H1 (cell line): ENCODE data around the gene NOL4L. TPM values are rescaled to one million over a fixed set of nuclear protein-coding genes. Genes with fewer than 3 reads are reported as not detected.
A peak's percentile ranks its signal among the peaks of the same experiment; 100 is the strongest.

Experiments used
- CTCF ChIA-PET: fragments of 300-600 bp; sonication (Branson Sonifier 250); formaldehyde crosslinking; loops from one replicate; lab custom pipeline; 2021; ENCODE audit not compliant: partially characterized antibody; lab: Charles Lee
- POLR2A ChIA-PET: fragments of 300-600 bp; sonication (Branson Sonifier 250); formaldehyde crosslinking; loops from one replicate; lab custom pipeline; 2021; ENCODE audit warnings: inconsistent platforms; ENCODE audit not compliant: partially characterized antibody; lab: Charles Lee
- DNase-seq, 2 experiments: peaks; one replicate each; pipeline versions ENCODE4 v3.0.0 to v3.0.0-alpha.2; 2010 to 2022; ENCODE audit warnings: low spot score in 2 of 2, low read depth in 1 of 2, mixed read lengths in 1 of 2
- FAIRE-seq: peaks from 2 replicates; lab custom pipeline; 2011; peaks lifted over from hg19 to GRCh38; lab: Jason Lieb, UNC
- H2AFZ ChIP-seq: 2 replicates; pipeline ENCODE4 v1.8.1; 2012; ENCODE audit warnings: low read length, inconsistent platforms
- H2AK5ac ChIP-seq: 2 replicates; pipeline ENCODE4 v1.6.1; 2013; ENCODE audit warnings: low read depth, low read length
- H2BK120ac ChIP-seq: replicated peaks from 2 replicates; pipeline ENCODE3; 2013; ENCODE audit warnings: low read depth, low read length, inconsistent platforms
- H2BK12ac ChIP-seq: 2 replicates; pipeline ENCODE4 v1.6.1; 2013; ENCODE audit warnings: low read depth, low read length
- H2BK15ac ChIP-seq: 2 replicates; pipeline ENCODE4 v1.6.1; 2013; ENCODE audit warnings: low read length
- H2BK20ac ChIP-seq: 2 replicates; pipeline ENCODE4 v1.6.1; 2013; ENCODE audit warnings: low read length
- H2BK5ac ChIP-seq: 2 replicates; pipeline ENCODE4 v1.6.1; 2013; ENCODE audit warnings: low read depth, low read length
- H3K14ac ChIP-seq: 2 replicates; pipeline ENCODE4 v1.6.1; 2013; ENCODE audit warnings: inconsistent platforms; ENCODE audit not compliant: insufficient read length
- H3K18ac ChIP-seq: 2 replicates; pipeline ENCODE4 v1.6.1; 2013; ENCODE audit warnings: low read length; ENCODE audit errors: extremely low read depth
- H3K23ac ChIP-seq: 2 replicates; pipeline ENCODE4 v1.6.1; 2013; ENCODE audit warnings: inconsistent platforms; ENCODE audit not compliant: insufficient read length
- H3K23me2 ChIP-seq: 2 replicates; pipeline ENCODE4 v1.6.1; 2013; ENCODE audit warnings: low read depth, low read length
- H3K27ac ChIP-seq: 2 replicates; pipeline ENCODE4 v1.6.1; 2011; ENCODE audit warnings: low read depth, low read length, inconsistent platforms
- H3K27me3 ChIP-seq, 4 experiments: replicated peaks in 1 of 4; 1 replicate in 1 of 4; 2 replicates in 3 of 4; pipeline versions ENCODE4 v1.6.1 to v1.8.1; 2011 to 2013; ENCODE audit warnings: low read length in 3 of 4, mild to moderate bottlenecking in 3 of 4, inconsistent platforms in 2 of 4, mixed read lengths in 2 of 4, moderate library complexity in 1 of 4; ENCODE audit not compliant: control insufficient read depth in 3 of 4, insufficient read depth in 3 of 4; ENCODE audit errors: extremely low read depth in 1 of 4
- H3K36me3 ChIP-seq, 4 experiments: 2 replicates each; pipeline versions ENCODE4 v1.6.1 to v1.8.1; 2011 to 2013; ENCODE audit warnings: mild to moderate bottlenecking in 4 of 4, low read length in 3 of 4, moderate library complexity in 2 of 4, control low read depth in 1 of 4, inconsistent platforms in 1 of 4; ENCODE audit not compliant: insufficient read depth in 4 of 4, control insufficient read depth in 2 of 4
- H3K4ac ChIP-seq: replicated peaks from 2 replicates; pipeline ENCODE3; 2013; ENCODE audit warnings: low read length, low read depth, mixed read lengths, inconsistent platforms; ENCODE audit not compliant: insufficient read length
- H3K4me1 ChIP-seq, 4 experiments: replicated peaks in 1 of 4; 1 replicate in 1 of 4; 2 replicates in 3 of 4; pipeline versions ENCODE4 v1.6.1 to v1.8.1; 2011 to 2013; ENCODE audit warnings: low read length in 3 of 4, inconsistent platforms in 2 of 4, mixed read lengths in 1 of 4; ENCODE audit not compliant: insufficient read depth in 4 of 4, control insufficient read depth in 3 of 4
- H3K4me2 ChIP-seq, 2 experiments: 2 replicates each; pipeline versions ENCODE4 v1.6.1 to v1.8.1; 2011 to 2013; ENCODE audit warnings: low read depth in 2 of 2, low read length in 2 of 2, control low read depth in 1 of 2, inconsistent platforms in 1 of 2, mild to moderate bottlenecking in 1 of 2; ENCODE audit not compliant: insufficient read depth in 1 of 2
- H3K4me3 ChIP-seq, 4 experiments: fragments of 200-600, 300-600 bp in 1 of 4; sonication (generic), shearing (Covaris generic), sonication (Bioruptor Twin) in 1 of 4; 2 replicates each; pipeline versions ENCODE4 v1.5.1 to v1.8.1; 2011 to 2016; ENCODE audit warnings: low read length in 4 of 4, low read depth in 3 of 4, control low read depth in 2 of 4, inconsistent platforms in 2 of 4, mild to moderate bottlenecking in 2 of 4, mixed read lengths in 1 of 4, moderate library complexity in 1 of 4; ENCODE audit not compliant: insufficient read depth in 2 of 4; ENCODE audit errors: extremely low read depth in 1 of 4
- H3K56ac ChIP-seq: replicated peaks from 2 replicates; pipeline ENCODE3; 2013; ENCODE audit warnings: low read depth, mild to moderate bottlenecking, mixed read lengths, low read length, inconsistent platforms; ENCODE audit not compliant: insufficient read length
- H3K79me1 ChIP-seq: 2 replicates; pipeline ENCODE4 v1.6.1; 2013; ENCODE audit warnings: low read depth, low read length, control low read depth
- H3K79me2 ChIP-seq, 2 experiments: 2 replicates each; pipeline versions ENCODE4 v1.6.1 to v1.8.1; 2012 to 2013; ENCODE audit warnings: low read length in 2 of 2, mild to moderate bottlenecking in 2 of 2, inconsistent platforms in 1 of 2; ENCODE audit not compliant: insufficient read depth in 2 of 2, control insufficient read depth in 1 of 2
- H3K9ac ChIP-seq, 4 experiments: replicated peaks in 1 of 4; 1 replicate in 1 of 4; 2 replicates in 3 of 4; pipeline versions ENCODE4 v1.6.1 to v1.8.1; 2011 to 2013; ENCODE audit warnings: low read depth in 3 of 4, low read length in 3 of 4, control low read depth in 2 of 4, mild to moderate bottlenecking in 2 of 4, moderate library complexity in 2 of 4, inconsistent platforms in 1 of 4; ENCODE audit errors: extremely low read depth in 1 of 4
- H3K9me3 ChIP-seq, 2 experiments: 2 replicates each; pipeline versions ENCODE4 v1.6.1 to v1.8.1; 2012 to 2013; ENCODE audit warnings: mild to moderate bottlenecking in 2 of 2, moderate library complexity in 2 of 2, control low read depth in 1 of 2, inconsistent platforms in 1 of 2, low read depth in 1 of 2, low read length in 1 of 2, mixed read lengths in 1 of 2; ENCODE audit not compliant: insufficient read depth in 2 of 2
- H4K20me1 ChIP-seq, 2 experiments: replicated peaks in 1 of 2; 2 replicates each; pipeline versions ENCODE3 to v1.8.1; 2011 to 2013; ENCODE audit warnings: inconsistent platforms in 2 of 2, low read length in 2 of 2, mild to moderate bottlenecking in 1 of 2; ENCODE audit not compliant: insufficient read depth in 2 of 2, control insufficient read depth in 1 of 2
- H4K5ac ChIP-seq: 2 replicates; pipeline ENCODE4 v1.6.1; 2013; ENCODE audit warnings: low read length, low read depth, mixed read lengths, inconsistent platforms; ENCODE audit not compliant: insufficient read length
- H4K8ac ChIP-seq: 2 replicates; pipeline ENCODE4 v1.8.0; 2013; ENCODE audit warnings: mild to moderate bottlenecking, moderate library complexity, low read length, inconsistent platforms; ENCODE audit not compliant: insufficient read depth; ENCODE audit errors: extremely low read depth
- H4K91ac ChIP-seq: replicated peaks from 2 replicates; pipeline ENCODE3; 2013; ENCODE audit warnings: low read length, mixed read lengths, inconsistent platforms; ENCODE audit not compliant: insufficient read length
- BACH1 ChIP-seq: IDR thresholded peaks from 2 replicates; pipeline ENCODE4 v1.6.1; 2012; ENCODE audit warnings: low read length, improper control_type of control experiment
- BCL11A ChIP-seq, 2 experiments: IDR thresholded peaks; one replicate each; pipeline ENCODE4 v1.6.1; 2011; ENCODE audit warnings: low read depth in 2 of 2, low read length in 2 of 2, mild to moderate bottlenecking in 2 of 2
- SAP30 ChIP-seq: fragments of 300-600 bp; sonication (generic); IDR thresholded peaks from 2 replicates; pipeline ENCODE4 v1.7.1; 2012; ENCODE audit warnings: low read length, moderate library complexity, mild to moderate bottlenecking, inconsistent platforms; ENCODE audit not compliant: insufficient read depth, insufficient replicate concordance
- SP2 ChIP-seq: IDR thresholded peaks from 2 replicates; pipeline ENCODE4 v1.6.1; 2012; ENCODE audit warnings: mild to moderate bottlenecking, low read length, inconsistent platforms
- SUZ12 ChIP-seq: fragments of 200-600 bp; sonication (generic); IDR thresholded peaks from 2 replicates; pipeline ENCODE4 v1.6.1; 2012; ENCODE audit warnings: mild to moderate bottlenecking, inconsistent platforms, low read length, moderate library complexity, mixed read lengths
- ZNF274 ChIP-seq: IDR thresholded peaks from 2 replicates; pipeline ENCODE4 v1.7.0; 2012; ENCODE audit warnings: low read length, borderline replicate concordance; ENCODE audit errors: extremely low read depth
- WGBS, 2 experiments: shearing (Covaris generic) in 1 of 2; methylation state at CpG; one replicate each; pipeline versions ENCODE4 v1.1.6 to v1.1.7; 2013 to 2015; ENCODE audit warnings: low lambda C conversion rate in 2 of 2, mixed read lengths in 2 of 2, inconsistent platforms in 1 of 2, low coverage in 1 of 2, missing lambda C conversion rate in 1 of 2; ENCODE audit not compliant: insufficient replicate concordance in 2 of 2, insufficient coverage in 1 of 2, insufficient read length in 1 of 2; ENCODE audit errors: extremely low coverage in 1 of 2, missing lambda C conversion rate in 1 of 2; 5-methylcytosine and 5-hydroxymethylcytosine counted together
- long read RNA-seq, 2 experiments: library from RNA in 1 of 2; library from capped mRNA in 1 of 2; stranded (forward); transcript quantifications; one replicate each; pipeline ENCODE4 v2.0.0, GENCODE V29; 2021; ENCODE audit warnings: inconsistent platforms in 1 of 2
- polyA minus RNA-seq, 3 experiments: library from RNA; depleted of rRNA, polyadenylated mRNA; stranded (reverse); fragments of >200 nt; gene quantifications; 1 replicate in 2 of 3; 2 replicates in 1 of 3; pipeline ENCODE4 v1.2.3, GENCODE V29; 2011
- polyA plus RNA-seq, 7 experiments: library from polyadenylated mRNA; depleted of rRNA in 3 of 7; stranded (reverse) in 5 of 7; unstranded in 2 of 7; fragments of >200 nt in 5 of 7; fragments of 200-250 nt in 2 of 7; gene quantifications; 1 replicate in 5 of 7; 2 replicates in 1 of 7; 4 replicates in 1 of 7; pipeline versions ENCODE4 v1.2.1 to v1.2.3, GENCODE V29; 2011 to 2013; ENCODE audit warnings: missing spikeins in 2 of 7, mixed read lengths in 2 of 7
- total RNA-seq: library from RNA; stranded (reverse); fragmentation: NEBNext Ultra II Directional; extraction: Animal tissue kit (Norgen Biotek cat#: 25700); gene quantifications from 2 replicates; pipeline ENCODE4 v1.2.1, GENCODE V29; 2021

Gene NOL4L, protein sequence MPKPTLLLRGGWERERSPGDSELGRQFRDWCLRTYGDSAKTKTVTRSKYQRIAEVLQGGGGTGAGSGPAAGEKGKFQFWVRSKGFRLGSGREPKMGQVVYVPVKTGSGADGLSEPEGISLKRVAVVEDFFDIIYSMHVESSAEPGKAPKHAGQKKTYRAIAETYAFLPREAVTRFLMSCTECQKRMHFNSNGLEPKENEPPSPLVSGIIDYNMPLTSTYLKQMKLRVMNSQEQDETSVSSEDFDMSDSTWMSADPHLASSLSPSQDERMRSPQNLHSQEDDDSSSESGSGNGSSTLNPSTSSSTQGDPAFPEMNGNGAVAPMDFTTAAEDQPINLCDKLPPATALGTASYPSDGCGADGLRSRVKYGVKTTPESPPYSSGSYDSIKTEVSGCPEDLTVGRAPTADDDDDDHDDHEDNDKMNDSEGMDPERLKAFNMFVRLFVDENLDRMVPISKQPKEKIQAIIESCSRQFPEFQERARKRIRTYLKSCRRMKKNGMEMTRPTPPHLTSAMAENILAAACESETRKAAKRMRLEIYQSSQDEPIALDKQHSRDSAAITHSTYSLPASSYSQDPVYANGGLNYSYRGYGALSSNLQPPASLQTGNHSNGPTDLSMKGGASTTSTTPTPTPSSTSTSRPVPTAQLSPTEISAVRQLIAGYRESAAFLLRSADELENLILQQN
- total RNA-seq (23.5 and 23.7 TPM in 2 replicates), polyA plus RNA-seq (2011; rRNA removed) (15.3 and 24.9 TPM in 2 replicates), polyA minus RNA-seq (2011; rRNA and poly(A)+ RNA removed) (8.1 and 8.9 TPM in 2 replicates)
- 11.7 TPM for polyA plus RNA-seq (2011; cell fraction: cytosol; rRNA removed)
- polyA plus RNA-seq (2011; cell fraction: nucleus; rRNA removed) = 37.7 TPM
- 18.6 to 23.1 TPM (median 21.2 TPM) in 4 replicates for polyA plus RNA-seq (2012, experiment 1 of 2)
- polyA plus RNA-seq (2012, experiment 2 of 2) = 15.5 TPM
- polyA plus RNA-seq (2013, experiment 1 of 2) = 16.7 TPM
- polyA plus RNA-seq (2013, experiment 2 of 2) = 18.6 TPM
- polyA minus RNA-seq (2011; cell fraction: cytosol; rRNA and poly(A)+ RNA removed) = 14.1 TPM
- polyA minus RNA-seq (2011; cell fraction: nucleus; rRNA and poly(A)+ RNA removed) = 14.4 TPM
- long read RNA-seq, experiment 1, partial matches to known transcripts = 0 of 10 reads
- long read RNA-seq, experiment 1, other reads (novel, unspliced or antisense) = 7 of 10 reads
- long read RNA-seq, experiment 2, partial matches to known transcripts = 0 of 1 reads
- long read RNA-seq, experiment 2, other reads (novel, unspliced or antisense) = 1 of 1 reads

DNA sequence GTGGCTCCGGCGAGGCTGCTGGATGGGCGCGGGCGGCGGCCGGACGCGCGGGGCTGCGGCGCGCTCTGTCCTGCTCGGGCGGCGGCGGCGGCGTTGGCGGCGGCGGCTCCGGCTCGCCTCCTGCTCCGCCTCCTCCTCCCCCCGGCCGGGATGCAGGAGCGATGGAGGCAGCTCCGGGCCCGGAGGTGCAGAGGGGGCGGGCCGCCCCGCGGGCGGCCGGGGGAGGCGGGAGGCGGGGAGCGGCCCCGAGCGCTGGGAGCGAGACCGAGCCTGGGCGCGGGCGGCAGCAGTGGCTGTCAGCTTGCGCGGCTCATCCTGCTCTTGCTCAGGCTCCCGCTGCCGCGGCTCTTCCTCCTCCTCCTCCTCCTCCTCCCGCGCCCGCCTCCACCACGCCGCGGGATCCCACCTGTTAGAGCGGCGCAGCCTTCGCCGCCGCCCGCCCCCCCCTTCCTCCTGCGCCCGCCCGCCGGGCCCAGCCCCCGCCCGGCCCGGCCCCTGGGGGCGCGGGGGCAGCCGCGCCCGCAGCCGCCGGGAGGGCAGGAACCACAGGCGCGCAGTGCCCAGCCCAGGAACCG is at the start of gene NOL4L:
NOL4L (minus strand) TSS at position 323 of the 575 bp plus-strand sequence. CDS start 443 bp downstream, outside the sequence.
- Histone ChIP-seq H3K14ac (no peak within 1 kb of the TSS), H2BK5ac (no peak within 1 kb of the TSS), H3K18ac (peak within 1 kb of the TSS; percentile 78), H2BK120ac (no peak within 1 kb of the TSS), H4K20me1 (peaks cover 0 to 1% of the 10 kb centered on the region in 2 experiments), H4K91ac (peak within 1 kb of the TSS; percentile 27), H2AFZ (no peak within 1 kb of the TSS), H3K79me2 (no peaks in the 10 kb centered on the region), H3K27me3 (peaks cover 6 to 39% (median 34%) of the 10 kb centered on the region in 4 experiments), H3K4me1 (peaks cover 0 to 21% (median 14%) of the 10 kb centered on the region in 4 experiments; a peak in 6 of 7 replicates), H3K4me3 (peak within 1 kb of the TSS; percentile 52 to 69 (median 61)), H3K4ac (peak within 1 kb of the TSS; percentile 21), H3K79me1 (peaks cover 2% of the 10 kb centered on the region; the same call in 1 of the 2 replicates), H3K23ac (no peak within 1 kb of the TSS), H4K8ac (peak within 1 kb of the TSS; percentile 41; the same call in 1 of the 2 replicates), H3K36me3 (no peaks in the 10 kb centered on the region), H3K27ac (no peak within 1 kb of the TSS), H3K9me3 (no peaks in the 10 kb centered on the region), H2AK5ac (no peak within 1 kb of the TSS), H3K4me2 (peak within 1 kb of the TSS; percentile 59 to 97), H2BK20ac (no peak within 1 kb of the TSS), H3K9ac (peak within 1 kb of the TSS in 2 of 4 experiments; percentile 14 to 44; a peak in 1 of 7 replicates), H4K5ac (no peak within 1 kb of the TSS), H3K56ac (no peak within 1 kb of the TSS), H3K23me2 (peaks cover 9% of the 10 kb centered on the region; the same call in 1 of the 2 replicates), H2BK12ac (0 out of 2 replicates have a peak within 1 kb of the TSS, but pooled peaks have one; percentile 40), H2BK15ac (peak within 1 kb of the TSS; percentile 92; the same call in 1 of the 2 replicates)
- DNase-seq (peak in 1 of 2 experiments; percentile 69), FAIRE-seq (no peak)
- POLR2A ChIA-PET = interaction anchor here (0.9 to 1.0 kb wide), 3 partner anchors 10 to 44 kb away, joined by 3 read pairs; no protein-coding TSS in a partner anchor
- WGBS, 2 experiments = no CpG with 5 or more reads among the region's 80 CpGs
- CTCF ChIA-PET = interaction anchor here (0.9 to 1.1 kb wide), 2 partner anchors 20 to 64 kb away, joined by 3 read pairs; no protein-coding TSS in a partner anchor
- TF ChIP-seq SP2 = no peak
- TF ChIP-seq SUZ12 = no peak
- no peak for TF ChIP-seq SAP30
- no peak for TF ChIP-seq BCL11A (IDR thresholded peaks at IDR 0.05; ENCODE audit: low read depth in 2 of 2, low read length in 2 of 2)
- no peak for TF ChIP-seq BACH1
- TF ChIP-seq ZNF274 = no peak
